H9 (cell line): ENCODE results near the gene SLC2A1. TPM values are rescaled to one million over a fixed set of nuclear protein-coding genes. Genes with fewer than 3 reads are reported as not detected.

ENCODE experiments used
- DNase-seq: peaks from one replicate; pipeline ENCODE4 v3.0.0-alpha.2; 2017
- H2AFZ ChIP-seq: one replicate; pipeline ENCODE4 v1.6.1; 2013; ENCODE audit warnings: mild to moderate bottlenecking, low read length, control low read depth, moderate library complexity
- H2AK5ac ChIP-seq: 2 replicates; pipeline ENCODE4 v1.6.1; 2013; ENCODE audit warnings: low read length, control low read depth, mixed read lengths; ENCODE audit not compliant: insufficient read length
- H2BK120ac ChIP-seq: one replicate; pipeline ENCODE4 v1.6.1; 2013; ENCODE audit warnings: low read depth, mild to moderate bottlenecking, low read length, control low read depth, inconsistent platforms; ENCODE audit not compliant: poor library complexity, severe bottlenecking
- H2BK12ac ChIP-seq: 2 replicates; pipeline ENCODE4 v1.6.1; 2013; ENCODE audit warnings: low read length, control low read depth, mixed read lengths, low read depth; ENCODE audit not compliant: insufficient read length
- H2BK15ac ChIP-seq: 2 replicates; pipeline ENCODE4 v1.6.1; 2013; ENCODE audit warnings: low read depth, low read length, control low read depth
- H2BK20ac ChIP-seq: one replicate; pipeline ENCODE4 v1.6.1; 2013; ENCODE audit warnings: low read depth, mild to moderate bottlenecking, low read length, control low read depth, inconsistent platforms; ENCODE audit not compliant: poor library complexity, severe bottlenecking
- H2BK5ac ChIP-seq: 2 replicates; pipeline ENCODE4 v1.6.1; 2013; ENCODE audit warnings: low read length, control low read depth, mixed read lengths; ENCODE audit not compliant: insufficient read length
- H3K14ac ChIP-seq: 2 replicates; pipeline ENCODE4 v1.6.1; 2013; ENCODE audit warnings: low read length, control low read depth; ENCODE audit not compliant: insufficient read depth
- H3K18ac ChIP-seq: 2 replicates; pipeline ENCODE4 v1.6.1; 2013; ENCODE audit warnings: low read depth, mild to moderate bottlenecking, mixed read lengths, low read length, control low read depth; ENCODE audit not compliant: insufficient read length
- H3K23ac ChIP-seq: 2 replicates; pipeline ENCODE4 v1.6.1; 2013; ENCODE audit warnings: low read length, control low read depth, mixed read lengths, low read depth; ENCODE audit not compliant: insufficient read length
- H3K23me2 ChIP-seq: 2 replicates; pipeline ENCODE4 v1.6.1; 2013; ENCODE audit warnings: low read depth, mild to moderate bottlenecking, mixed read lengths, low read length, control low read depth; ENCODE audit not compliant: insufficient read length, poor library complexity, severe bottlenecking
- H3K27ac ChIP-seq: 2 replicates; pipeline ENCODE4 v1.5.1; 2013; ENCODE audit warnings: low read length, control low read depth, mixed read lengths, low read depth; ENCODE audit not compliant: insufficient read length
- H3K27me3 ChIP-seq: 2 replicates; pipeline ENCODE4 v1.6.1; 2013; ENCODE audit warnings: low read length, control low read depth, inconsistent platforms; ENCODE audit not compliant: insufficient read depth
- H3K4ac ChIP-seq: 2 replicates; pipeline ENCODE4 v1.6.1; 2013; ENCODE audit warnings: low read depth, mild to moderate bottlenecking, control low read depth, inconsistent platforms, low read length, moderate library complexity
- H3K4me1 ChIP-seq: 2 replicates; pipeline ENCODE4 v1.6.1; 2013; ENCODE audit warnings: low read length, control low read depth, inconsistent platforms; ENCODE audit not compliant: insufficient read depth
- H3K4me2 ChIP-seq: 2 replicates; pipeline ENCODE4 v1.6.1; 2013; ENCODE audit warnings: low read length, control low read depth, mixed read lengths; ENCODE audit not compliant: insufficient read length, insufficient read depth
- H3K56ac ChIP-seq: 2 replicates; pipeline ENCODE4 v1.6.1; 2013; ENCODE audit warnings: low read depth, mild to moderate bottlenecking, mixed read lengths, low read length, control low read depth; ENCODE audit not compliant: insufficient read length
- H3K79me1 ChIP-seq: 2 replicates; pipeline ENCODE4 v1.6.1; 2013; ENCODE audit warnings: low read depth, mild to moderate bottlenecking, moderate library complexity, low read length, control low read depth, inconsistent platforms; ENCODE audit not compliant: insufficient read depth, poor library complexity, severe bottlenecking
- H3K79me2 ChIP-seq: 2 replicates; pipeline ENCODE4 v1.6.1; 2013; ENCODE audit warnings: low read length, control low read depth, inconsistent platforms; ENCODE audit not compliant: insufficient read depth
- H3K9ac ChIP-seq: 2 replicates; pipeline ENCODE4 v1.6.1; 2013; ENCODE audit warnings: low read length, control low read depth, mixed read lengths; ENCODE audit not compliant: insufficient read length; ENCODE audit errors: extremely low read depth
- H3K9me3 ChIP-seq: one replicate; pipeline ENCODE4 v1.6.1; 2013; ENCODE audit warnings: low read depth, low read length, inconsistent platforms; ENCODE audit not compliant: control insufficient read depth
- H3T11ph ChIP-seq: one replicate; pipeline ENCODE4 v1.6.1; 2013; ENCODE audit warnings: mild to moderate bottlenecking, low read length, control low read depth, inconsistent platforms
- H4K20me1 ChIP-seq: one replicate; pipeline ENCODE4 v1.6.1; 2013; ENCODE audit not compliant: control insufficient read depth, insufficient read length, insufficient read depth
- H4K5ac ChIP-seq: 2 replicates; pipeline ENCODE4 v1.6.1; 2013; ENCODE audit warnings: low read depth, mild to moderate bottlenecking, mixed read lengths, low read length, control low read depth; ENCODE audit not compliant: insufficient read length
- H4K8ac ChIP-seq: replicated peaks from 2 replicates; pipeline ENCODE4 v1.6.1; 2013; ENCODE audit warnings: low read length, control low read depth, mixed read lengths, low read depth; ENCODE audit not compliant: insufficient read length
- H4K91ac ChIP-seq: 2 replicates; pipeline ENCODE4 v1.6.1; 2013; ENCODE audit warnings: low read depth, mild to moderate bottlenecking, moderate library complexity, mixed read lengths, low read length, control low read depth; ENCODE audit not compliant: insufficient read length
- H3K27ac Mint-ChIP-seq, 3 experiments: 2 replicates in 2 of 3; 3 replicates in 1 of 3; pipeline ENCODE4 v1.8.0; 2020 to 2021; ENCODE audit warnings: mixed read lengths in 3 of 3, mild to moderate bottlenecking in 1 of 3, moderate library complexity in 1 of 3
- H3K27me3 Mint-ChIP-seq: 2 replicates; pipeline ENCODE4 v1.8.0; 2021; ENCODE audit warnings: low read depth, mild to moderate bottlenecking, moderate library complexity, mixed read lengths
- H3K36me3 Mint-ChIP-seq, 3 experiments: 2 replicates in 2 of 3; 3 replicates in 1 of 3; pipeline ENCODE4 v1.8.0; 2020 to 2021; ENCODE audit warnings: low read depth in 3 of 3, mixed read lengths in 3 of 3; ENCODE audit not compliant: insufficient read depth in 1 of 3
- H3K4me1 Mint-ChIP-seq, 2 experiments: 2 replicates each; pipeline ENCODE4 v1.8.0; 2020; ENCODE audit warnings: mixed read lengths in 2 of 2
- H3K4me3 Mint-ChIP-seq, 2 experiments: 2 replicates in 1 of 2; 3 replicates in 1 of 2; pipeline ENCODE4 v1.8.0; 2020 to 2021; ENCODE audit warnings: mild to moderate bottlenecking in 2 of 2, mixed read lengths in 2 of 2, moderate library complexity in 1 of 2
- H3K9me3 Mint-ChIP-seq, 2 experiments: 2 replicates in 1 of 2; 3 replicates in 1 of 2; pipeline ENCODE4 v1.8.0; 2020; ENCODE audit warnings: mild to moderate bottlenecking in 2 of 2, mixed read lengths in 2 of 2, moderate library complexity in 1 of 2
- CTCF ChIP-seq: fragments of 200-600 bp; sonication (generic); conservative IDR thresholded peaks from 3 replicates; pipeline ENCODE4 v1.8.0; 2021; ENCODE audit warnings: antibody characterized with exemption, mild to moderate bottlenecking
- WGBS: extraction: QIAGEN DNeasy Blood & Tissue Kit; methylation state at CpG from one replicate; pipeline ENCODE4 v1.1.7; 2013; ENCODE audit warnings: missing lambda C conversion rate, low lambda C conversion rate, mixed read lengths; ENCODE audit not compliant: insufficient read length; ENCODE audit errors: extremely low coverage; 5-methylcytosine and 5-hydroxymethylcytosine counted together
- total RNA-seq: library from RNA; stranded (reverse); gene quantifications from 2 replicates; pipeline ENCODE4 v1.2.1, GENCODE V29; 2021

Gene SLC2A1
- total RNA-seq, 1 experiment from 2014 or later: 186 TPM

DNA sequence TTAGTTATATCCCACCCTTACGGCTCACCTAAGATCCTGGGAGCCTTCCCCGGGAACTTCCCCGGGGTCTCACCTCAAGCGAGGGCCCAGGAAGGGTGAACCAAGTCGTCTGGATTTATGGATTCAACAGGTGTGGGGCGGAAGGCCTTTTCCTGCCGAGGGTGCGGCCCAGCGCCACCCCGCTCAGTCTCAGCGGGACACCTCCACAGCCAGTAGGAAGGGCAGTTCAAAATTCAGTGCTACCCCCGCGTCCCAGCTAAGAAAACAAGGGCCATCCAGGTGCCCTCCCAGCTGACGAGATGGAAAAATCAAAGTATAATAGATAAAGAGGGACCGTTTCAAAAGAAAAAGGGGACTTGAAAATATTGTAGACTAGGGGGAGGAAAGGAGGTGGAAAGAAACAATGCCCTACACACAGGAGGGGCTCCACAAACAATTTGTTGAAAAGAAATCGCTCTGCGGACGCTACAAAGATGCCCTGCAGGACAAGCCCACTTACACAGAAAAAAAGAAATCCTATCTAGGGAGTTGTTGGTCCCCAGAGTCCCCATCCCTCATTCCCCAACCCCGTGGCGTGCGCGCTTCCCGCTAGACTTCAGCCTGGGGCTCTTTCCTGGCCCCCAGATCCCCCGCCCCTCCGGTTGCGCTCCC is 1.3 kb downstream of the SLC2A1 start:
- Histone ChIP-seq H4K20me1 (peaks cover 4% of the 10 kb centered on the region), H2BK12ac (no peak overlapping the region), H3K79me1 (no peaks in the 10 kb centered on the region), H2BK20ac (no peak overlapping the region), H2BK15ac (no peak overlapping the region), H4K8ac (no peak overlapping the region), H4K91ac (no peak overlapping the region), H3K27me3 (no peaks in the 10 kb centered on the region), H3K4me2 (peak overlapping the region; percentile 72), H3K9me3 (no peaks in the 10 kb centered on the region), H3K4me1 (peaks cover 18% of the 10 kb centered on the region), H3K9ac (peak overlapping the region; percentile 76), H4K5ac (no peak overlapping the region), H3K56ac (no peak overlapping the region), H2AK5ac (no peak overlapping the region), H2BK120ac (no peak overlapping the region), H3T11ph (no peak overlapping the region), H2BK5ac (no peak overlapping the region), H3K23me2 (peaks cover 15% of the 10 kb centered on the region), H3K14ac (peak overlapping the region; percentile 26), H3K4ac (no peak overlapping the region), H3K18ac (no peak overlapping the region), H2AFZ (no peak overlapping the region), H3K23ac (no peak overlapping the region), H3K27ac (no peak overlapping the region), H3K79me2 (peaks cover 55% of the 10 kb centered on the region)
- no peaks in the 10 kb centered on the region; the same call in 1 of the 2 replicates for H3K27me3 Mint-ChIP-seq
- no peak for DNase-seq
- TF ChIP-seq CTCF: no peak
- peak overlapping the region; percentile 86 to 95 (median 89) for H3K27ac Mint-ChIP-seq
- peaks cover 66 to 67% of the 10 kb centered on the region in 2 experiments for H3K4me1 Mint-ChIP-seq
- WGBS: no CpG with 5 or more reads among the region's 26 CpGs
- peaks cover 36 to 49% (median 41%) of the 10 kb centered on the region in 3 experiments for H3K36me3 Mint-ChIP-seq
- peaks cover 0 to 7% of the 10 kb centered on the region in 2 experiments; a peak in 2 of 5 replicates for H3K9me3 Mint-ChIP-seq
- H3K4me3 Mint-ChIP-seq: peak overlapping the region; percentile 87 to 99
